ENCODE data around the gene IGFBP7.
A peak's percentile ranks its signal among the peaks of the same experiment; 100 is the strongest.

IGFBP7 gene

GRCh38 chr4:57085278-57085677, 24.9 kb downstream of the IGFBP7 start:
- intact Hi-C loops (cut with DNase I; ENCODE audit: low total_unique reads), result no loop called here

GRCh38 chr4:57084360-57084759, 25.8 kb downstream of the IGFBP7 start:
- H3K4me3 ChIP-seq, result no peak overlapping the region
- DNase-seq, result no peak
- H3K4me1 ChIP-seq, result peaks cover 0 to 94% (median 31%) of the 10 kb centered on the region in 4 donors
- intact Hi-C loops (cut with DNase I; ENCODE audit: low total_unique reads), result no loop called here
- no peak for TF ChIP-seq CTCF (IDR thresholded peaks at IDR 0.05)
- H3K27me3 ChIP-seq, result no peaks in the 10 kb centered on the region
- peak overlapping the region; percentile 67 to 87 for H3K27ac ChIP-seq
- no peaks in the 10 kb centered on the region for H3K9me3 ChIP-seq
- H3K36me3 ChIP-seq, result peaks cover 0 to 11% (median 0%) of the 10 kb centered on the region in 3 donors

More at GRCh38 chr4:57085278-57085677, 24.9 kb downstream of the IGFBP7 start:
- no peaks in the 10 kb centered on the region for H3K27me3 ChIP-seq
- no peak for TF ChIP-seq CTCF (IDR thresholded peaks at IDR 0.05)
- H3K4me1 ChIP-seq, result peaks cover 0 to 94% (median 27%) of the 10 kb centered on the region in 4 donors
- peak overlapping the region in 1 of 2 donors; percentile 87 for H3K27ac ChIP-seq
- H3K4me3 ChIP-seq, result no peak overlapping the region
- no peak for DNase-seq
- H3K36me3 ChIP-seq, result peaks cover 0 to 19% (median 0%) of the 10 kb centered on the region in 3 donors
- no peaks in the 10 kb centered on the region for H3K9me3 ChIP-seq

GRCh38 chr4:57083090-57083489, 27.1 kb downstream of the IGFBP7 start:
- intact Hi-C loops (cut with DNase I; ENCODE audit: low total_unique reads), result no loop called here
- Histone ChIP-seq H3K27me3 (no peaks in the 10 kb centered on the region), H3K27ac (peak overlapping the region; percentile 67 to 87), H3K36me3 (peaks cover 0 to 11% (median 0%) of the 10 kb centered on the region in 3 donors), H3K9me3 (no peaks in the 10 kb centered on the region), H3K4me1 (peaks cover 0 to 97% (median 39%) of the 10 kb centered on the region in 4 donors), H3K4me3 (no peak overlapping the region)
- no peak for TF ChIP-seq CTCF (IDR thresholded peaks at IDR 0.05)
- DNase-seq, result no peak

GRCh38 chr4:57081651-57082621, 28.2 kb downstream of the IGFBP7 start:
- intact Hi-C loops (cut with DNase I; ENCODE audit: low total_unique reads), result no loop called here
- peaks cover 0 to 96% (median 42%) of the 10 kb centered on the region in 4 donors for H3K4me1 ChIP-seq
- TF ChIP-seq CTCF (IDR thresholded peaks at IDR 0.05), result no peak
- peak overlapping the region in 1 of 2 donors; percentile 1 for H3K4me3 ChIP-seq
- H3K27ac ChIP-seq, result peak overlapping the region; percentile 67 to 87
- no peak for DNase-seq
- no peaks in the 10 kb centered on the region for H3K9me3 ChIP-seq
- no peaks in the 10 kb centered on the region for H3K27me3 ChIP-seq
- peaks cover 0 to 11% (median 0%) of the 10 kb centered on the region in 3 donors for H3K36me3 ChIP-seq

- no peak for TF ChIP-seq CTCF (IDR thresholded peaks at IDR 0.05)
- no peaks in the 10 kb centered on the region for H3K9me3 ChIP-seq
- peak overlapping the region in 1 of 2 donors; percentile 1 for H3K4me3 ChIP-seq
- no peak for DNase-seq
- H3K4me1 ChIP-seq, result peaks cover 0 to 97% (median 49%) of the 10 kb centered on the region in 4 donors
- intact Hi-C loops (cut with DNase I; ENCODE audit: low total_unique reads), result no loop called here
- peaks cover 0 to 4% (median 0%) of the 10 kb centered on the region in 3 donors for H3K36me3 ChIP-seq
- H3K27me3 ChIP-seq, result no peaks in the 10 kb centered on the region
- H3K27ac ChIP-seq, result peak overlapping the region; percentile 67 to 87
These were observed 29.2 kb downstream of the IGFBP7 start for GRCh38 chr4:57080781-57081650.
